NAMALWA (cell line): Measurements from ENCODE around the gene ZCCHC8.
"Not testable (repeated sequence)": the region's sequence is repeated elsewhere in the genome, so short reads cannot be mapped to it uniquely, and the experiment has no call there.

ENCODE experiments used
- DNase-seq: peaks from one replicate; pipeline ENCODE4 v3.0.0-alpha.2; 2015; ENCODE audit warnings: low spot score

Gene ZCCHC8

DNA sequence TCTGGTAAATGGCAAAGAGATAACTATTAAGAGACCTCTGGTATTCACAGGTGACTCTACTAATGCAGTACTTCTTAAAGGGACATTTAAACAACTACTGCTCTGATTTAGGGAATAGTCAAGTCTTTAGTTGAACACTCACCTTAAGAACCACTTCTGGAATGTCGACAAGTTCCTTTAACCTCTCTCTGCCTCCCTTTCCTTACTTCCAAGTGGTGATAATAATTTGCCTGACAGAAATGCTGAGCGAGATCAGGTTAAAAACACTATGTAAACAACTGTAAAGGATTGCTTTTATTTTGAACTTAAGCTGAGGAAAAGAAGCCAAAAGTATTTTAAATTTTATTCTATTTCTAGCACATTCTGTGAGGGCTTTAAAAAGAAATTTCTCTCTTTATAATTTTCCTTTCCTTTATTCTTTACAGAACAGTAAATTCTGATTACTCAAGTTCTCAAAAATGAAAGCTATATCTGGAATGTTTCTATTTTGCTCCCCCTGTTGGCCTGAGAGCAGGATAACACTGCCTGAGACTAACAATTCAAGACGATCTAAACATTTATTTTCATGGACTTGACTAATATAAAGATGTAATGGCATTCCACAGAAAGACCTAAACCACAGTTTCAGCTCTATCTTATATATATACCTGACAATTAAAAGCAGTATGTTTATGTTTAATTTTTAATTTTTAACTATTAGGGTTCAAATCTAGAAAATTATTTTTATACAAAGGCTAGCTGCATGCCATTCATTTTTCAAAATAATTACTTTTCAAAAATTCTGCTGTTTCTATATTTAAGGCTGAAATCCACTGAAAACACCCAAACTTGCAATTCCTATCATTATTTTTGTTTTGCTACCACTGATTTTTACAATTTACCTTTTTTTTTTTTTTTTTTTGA, 29.2 kb downstream of the ZCCHC8 start:
- peak; percentile 76 for DNase-seq

DNA sequence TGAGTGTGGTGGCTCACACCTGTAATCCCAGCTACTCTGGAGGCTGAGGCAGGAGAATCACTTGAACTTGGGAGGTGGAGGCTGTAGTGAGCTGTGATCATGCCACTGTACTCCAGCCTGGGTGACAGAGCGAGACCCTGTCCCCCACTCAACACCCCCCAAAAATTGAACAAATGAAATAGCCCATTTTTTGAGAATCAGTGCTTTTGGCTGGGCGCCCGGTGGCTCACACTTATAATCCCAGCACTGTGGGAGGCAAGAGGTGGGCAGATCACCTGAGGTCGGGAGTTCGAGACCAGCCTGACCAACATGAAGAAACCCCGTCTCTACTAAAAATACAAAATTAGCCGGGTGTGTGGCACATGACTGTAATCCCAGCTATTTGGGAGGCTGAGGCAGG, 30.2 kb downstream of the ZCCHC8 start:
- not testable (repeated sequence) for DNase-seq

DNA sequence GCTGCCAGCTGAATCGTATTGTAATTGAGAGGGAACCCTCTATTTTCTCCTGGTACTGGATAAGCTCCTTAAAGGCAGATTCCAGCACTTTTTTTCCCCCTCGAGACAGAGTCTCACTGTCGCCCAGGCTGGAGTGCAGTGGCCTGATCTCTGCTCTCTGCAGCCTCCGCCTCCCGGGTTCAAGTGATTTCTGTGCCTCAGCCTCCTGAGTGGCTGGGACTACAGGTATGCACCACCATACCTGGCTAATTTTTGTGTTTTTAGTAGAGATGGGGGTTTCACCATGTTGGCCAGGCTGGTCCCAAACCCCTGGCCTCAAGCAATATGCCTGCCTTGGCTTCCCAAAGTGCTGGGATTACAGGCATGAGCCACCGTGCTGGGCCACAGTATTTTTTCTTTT, 30.9 kb downstream of the ZCCHC8 start:
- DNase-seq: not testable (repeated sequence)

DNA sequence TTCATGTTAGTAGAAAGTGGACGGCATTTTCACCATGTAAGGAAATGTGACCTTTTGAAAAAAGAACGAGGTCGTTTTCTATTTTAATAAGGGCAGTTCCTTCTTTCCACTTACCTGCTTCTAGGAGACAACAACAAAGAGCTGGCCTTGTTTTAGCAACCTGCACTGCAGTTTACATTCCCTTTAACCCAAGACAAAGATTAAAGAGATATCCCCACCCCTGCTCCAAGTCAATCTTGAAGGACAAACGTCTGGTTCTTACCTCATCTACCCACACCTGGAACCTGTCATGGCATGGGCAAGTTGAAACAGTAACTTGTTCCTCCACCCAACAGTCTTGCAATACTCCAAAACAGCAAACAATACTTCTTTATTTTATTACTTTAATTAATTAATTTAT, 32.7 kb downstream of the ZCCHC8 start:
- no peak for DNase-seq

DNA sequence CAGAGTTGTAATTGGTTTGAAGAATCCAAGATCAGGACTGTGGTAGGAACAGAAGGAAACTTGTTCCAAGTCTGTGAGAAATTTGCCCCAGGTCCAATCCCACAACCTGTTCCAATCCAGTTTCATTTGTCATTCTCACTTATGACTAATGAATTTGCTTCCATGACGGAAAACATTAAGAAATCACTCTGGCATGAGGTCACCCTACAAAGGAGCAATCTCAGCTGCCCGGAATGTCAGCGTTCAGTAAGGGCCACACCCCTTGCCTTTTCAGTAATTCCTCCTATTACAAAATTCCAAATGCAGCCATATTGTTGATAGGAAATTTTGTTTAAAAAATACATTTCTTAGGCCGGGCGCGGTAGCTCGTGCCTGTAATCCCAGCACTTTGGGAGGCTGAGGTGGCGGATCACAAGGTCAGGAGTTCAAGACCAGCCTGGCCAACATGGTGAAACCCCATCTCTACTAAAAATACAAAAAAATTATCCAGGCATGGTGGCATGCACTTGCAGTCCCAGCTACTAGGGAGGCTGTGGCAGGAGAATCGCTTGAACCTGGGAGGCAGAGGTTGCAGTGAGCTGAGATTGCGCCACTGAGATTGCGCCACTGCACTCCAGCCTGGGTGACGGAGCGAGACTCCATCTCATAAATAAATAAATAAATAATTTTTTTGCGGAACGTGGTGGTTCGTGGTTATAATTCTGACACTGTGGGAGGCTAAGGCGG, 36.3 kb downstream of the ZCCHC8 start:
- DNase-seq: not testable (repeated sequence)

DNA sequence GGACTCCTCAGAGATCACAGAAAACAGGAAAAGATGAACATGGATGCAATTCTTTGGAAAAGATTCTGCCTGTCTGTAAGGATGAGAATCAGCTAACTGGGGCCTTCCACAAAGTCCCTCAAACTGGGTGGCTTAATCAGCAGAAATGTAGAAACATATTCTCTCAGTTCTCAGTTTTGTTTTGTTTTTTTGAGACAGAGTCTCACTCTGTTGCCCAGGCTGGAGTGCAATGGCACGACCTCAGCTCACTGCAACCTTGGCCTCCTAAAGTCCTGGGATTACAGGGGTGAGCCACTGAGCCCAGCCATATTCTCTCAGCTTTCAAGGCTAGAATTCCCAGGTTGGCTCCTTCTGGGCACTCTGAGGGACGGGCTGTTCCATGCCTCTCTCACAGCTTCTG, 40.1 kb downstream of the ZCCHC8 start:
- no peak for DNase-seq

DNA sequence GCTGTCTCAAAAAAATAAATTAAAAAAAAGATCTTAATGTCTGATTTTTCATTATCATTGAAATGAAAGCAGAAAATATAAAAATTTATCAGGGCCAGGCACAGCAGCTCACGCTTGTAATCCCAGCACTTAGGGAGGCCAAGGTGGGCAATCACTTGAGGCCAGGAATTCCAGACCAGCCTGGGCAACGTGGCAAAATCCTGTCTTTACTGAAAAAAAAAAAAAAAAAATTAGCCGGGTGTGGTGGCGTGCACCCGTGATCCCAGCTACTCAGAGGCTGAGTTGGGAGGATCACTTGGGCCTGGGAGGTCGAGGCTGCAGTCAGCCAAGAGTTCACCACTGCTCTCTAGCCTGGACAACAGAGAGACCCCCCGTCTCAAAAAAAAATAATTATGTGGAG, 40.7 kb downstream of the ZCCHC8 start:
- DNase-seq: no peak

DNA sequence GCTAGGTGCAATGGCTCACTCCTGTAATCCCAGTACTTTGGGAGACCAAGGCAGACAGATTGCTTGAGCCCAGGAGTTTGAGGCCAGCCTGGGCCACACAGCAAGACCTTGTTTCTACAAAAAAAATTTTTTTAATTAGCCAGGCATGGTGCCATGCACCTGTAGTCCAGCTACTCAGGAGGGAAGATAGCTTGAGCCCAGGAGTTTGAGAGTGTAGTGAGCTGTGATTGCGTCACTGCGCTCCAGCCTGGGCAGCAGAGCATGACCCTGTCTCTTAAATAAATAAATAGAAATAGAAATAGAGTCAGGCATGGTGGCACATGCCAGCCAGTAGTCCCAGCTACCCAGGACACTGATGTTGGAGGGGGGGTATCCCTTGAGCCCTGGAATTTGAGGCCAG, 41.5 kb downstream of the ZCCHC8 start:
- no peak for DNase-seq

DNA sequence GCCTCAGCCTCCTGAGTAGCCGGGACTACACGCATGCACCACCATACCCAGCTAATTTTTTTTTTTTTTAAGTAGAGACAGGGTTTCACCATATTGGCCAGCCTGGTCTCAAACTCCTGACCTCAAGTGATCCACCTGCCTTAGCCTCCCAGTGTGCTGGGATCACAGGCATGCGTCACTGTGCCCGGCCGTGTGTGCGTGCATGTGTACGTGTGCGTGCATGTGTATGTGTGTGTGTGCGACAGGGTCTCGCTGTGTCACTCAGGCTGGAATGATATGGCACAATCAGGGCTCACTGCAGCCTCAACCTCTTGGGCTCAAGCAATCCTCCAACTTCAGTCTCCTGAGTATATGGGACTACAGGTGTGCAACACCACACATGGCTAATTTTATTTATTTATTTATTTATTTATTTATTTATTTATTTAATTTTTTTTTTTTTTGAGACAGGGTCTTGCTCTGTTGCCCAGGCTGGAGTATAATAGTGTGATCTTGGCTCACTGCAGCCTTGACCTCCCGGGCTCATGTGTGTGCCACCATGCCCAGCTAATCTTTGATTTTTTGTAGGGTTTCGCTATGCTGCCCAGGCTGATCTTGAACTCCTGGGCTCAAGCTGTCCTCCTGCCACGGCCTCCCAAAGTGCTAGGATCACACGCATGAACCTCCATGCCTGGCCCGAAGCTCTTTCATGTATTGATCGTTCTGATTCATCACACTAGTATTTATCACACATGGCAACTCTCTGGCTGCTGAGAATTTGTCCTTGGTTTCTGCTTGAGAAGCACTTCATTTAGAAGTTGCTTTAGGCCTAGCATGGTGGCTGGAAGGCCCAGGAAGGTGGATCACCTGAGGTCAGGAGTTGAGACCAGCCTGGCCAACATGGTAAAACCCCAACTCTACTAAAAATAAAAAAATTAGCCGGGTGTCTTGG, 42.4 kb downstream of the ZCCHC8 start:
- no peak for DNase-seq

DNA sequence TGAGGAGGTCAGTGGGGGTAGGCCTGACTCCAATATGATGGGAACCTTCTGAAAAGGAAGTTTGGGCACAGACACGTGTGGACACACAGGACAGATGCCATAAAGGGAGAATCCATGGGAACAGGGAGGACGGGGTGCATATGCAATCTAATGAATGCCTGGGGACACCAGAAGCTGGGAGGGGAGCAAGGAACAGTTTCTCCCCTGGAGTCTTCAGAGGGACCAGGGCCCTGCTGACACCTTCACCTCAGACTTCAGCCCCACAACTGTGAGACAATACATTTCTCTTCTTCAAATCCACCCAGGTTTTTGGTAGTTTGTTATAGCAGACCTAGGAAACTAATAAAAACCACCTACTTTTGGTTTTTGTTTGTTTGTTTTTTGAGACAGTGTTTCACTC, 43.1 kb downstream of the ZCCHC8 start:
- DNase-seq: no peak

DNA sequence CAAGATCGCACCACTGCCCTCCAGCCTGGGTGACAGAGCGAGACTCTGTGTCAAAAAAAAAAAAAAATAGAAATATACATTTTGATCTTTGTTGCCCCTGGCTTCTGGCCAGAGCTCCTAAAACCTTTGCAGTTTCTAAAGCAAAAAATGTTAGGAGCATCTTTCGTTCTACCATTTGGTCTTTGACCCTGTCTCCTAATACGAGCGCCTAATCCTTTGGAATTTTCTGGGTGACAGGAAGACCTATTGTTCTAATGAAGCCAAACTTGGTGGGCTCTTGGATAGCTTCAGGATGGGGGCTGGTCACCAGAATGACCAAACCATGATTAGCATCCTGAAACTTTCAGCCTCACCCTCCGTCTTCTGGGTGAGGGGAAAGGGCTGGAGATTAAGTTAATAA, 46.0 kb downstream of the ZCCHC8 start:
- DNase-seq: no peak

DNA sequence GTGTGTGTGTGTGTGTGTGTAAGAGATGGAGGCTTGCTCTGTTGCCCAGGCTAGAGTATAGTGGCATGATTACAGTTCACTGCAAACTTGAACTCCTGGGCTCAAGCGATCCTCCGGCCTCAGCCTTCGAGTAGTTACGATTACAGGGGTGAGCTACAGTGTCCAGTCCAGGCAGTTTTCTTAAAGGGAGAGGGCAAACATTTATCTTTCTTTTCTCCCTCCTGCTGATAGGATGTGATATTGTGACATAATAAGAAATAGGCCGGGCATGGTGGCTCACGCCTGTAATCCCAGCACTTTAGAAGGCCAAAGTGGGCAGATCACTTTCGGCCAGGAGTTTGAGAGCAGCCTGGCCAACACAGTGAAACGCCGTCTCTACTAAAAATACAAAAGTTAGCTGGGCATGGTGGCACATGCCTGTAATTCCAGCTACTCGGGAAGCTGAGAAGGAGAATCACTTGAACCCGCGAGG, 46.4 kb downstream of the ZCCHC8 start:
- DNase-seq: no peak

DNA sequence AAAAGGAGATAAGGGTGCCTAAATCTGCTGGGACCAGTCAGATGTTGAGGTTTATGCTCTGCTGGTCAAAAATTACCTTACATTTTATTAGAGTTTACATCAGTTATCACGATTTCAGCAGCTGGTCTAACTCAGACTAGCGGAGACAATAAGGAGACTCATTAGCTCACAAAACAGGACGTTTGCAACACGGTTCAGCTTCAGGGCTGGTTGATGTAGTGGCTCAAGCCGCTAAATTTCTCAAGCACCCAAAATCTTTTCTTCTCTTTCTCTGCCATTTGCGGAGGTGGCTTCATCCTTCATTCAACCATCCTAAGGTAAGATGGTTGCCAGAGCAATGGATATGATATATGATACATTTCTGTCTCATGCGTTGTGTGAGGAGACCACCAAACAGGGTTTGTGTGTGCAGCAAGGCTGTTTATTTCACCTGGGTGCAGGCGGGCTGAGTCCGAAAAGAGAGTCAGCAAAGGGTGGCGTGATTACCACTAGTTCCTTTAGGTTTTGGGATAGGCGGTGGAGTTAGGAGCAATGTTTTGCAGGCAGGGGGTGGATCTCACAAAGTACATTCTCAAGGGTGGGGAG, 47.9 kb downstream of the ZCCHC8 start:
- DNase-seq: no peak

DNA sequence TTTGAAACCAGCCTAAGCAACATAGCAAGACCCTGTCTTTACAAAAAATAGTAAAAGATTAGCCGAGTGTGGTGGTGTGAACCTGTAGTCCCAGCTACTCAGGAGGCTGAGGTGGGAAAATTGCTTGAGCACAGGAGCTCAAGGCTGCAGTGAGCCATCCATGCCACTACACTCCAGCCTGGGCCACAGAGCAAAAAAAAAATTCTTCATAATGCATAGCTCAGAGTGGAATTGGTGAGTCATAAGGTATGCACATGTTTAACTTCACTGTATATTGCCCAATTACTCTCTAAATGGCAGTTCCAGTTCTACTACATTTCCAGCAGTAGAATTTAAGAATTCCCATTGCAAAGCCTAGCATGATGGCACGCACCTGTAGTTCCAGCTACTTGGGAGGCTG, 51.4 kb downstream of the ZCCHC8 start:
- DNase-seq: no peak

DNA sequence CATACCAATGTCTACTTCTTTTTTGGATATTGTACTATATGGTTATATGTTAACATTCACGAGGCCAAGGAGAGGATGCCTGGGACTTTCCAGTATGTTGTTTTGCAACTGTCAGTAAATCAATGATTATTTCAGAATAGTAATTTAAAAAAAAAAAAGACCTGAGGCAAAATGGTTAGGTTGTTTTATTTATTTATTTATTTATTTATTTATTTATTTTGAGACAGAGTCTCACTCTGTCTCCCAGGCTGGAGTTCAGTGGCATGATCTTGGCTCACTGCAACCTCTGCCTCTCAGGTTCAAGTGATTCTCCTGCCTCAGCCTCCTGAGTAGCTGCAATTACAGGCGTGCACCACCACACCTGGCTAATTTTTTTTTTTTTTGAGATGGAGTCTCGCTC, 52.9 kb downstream of the ZCCHC8 start:
- not testable (repeated sequence) for DNase-seq

DNA sequence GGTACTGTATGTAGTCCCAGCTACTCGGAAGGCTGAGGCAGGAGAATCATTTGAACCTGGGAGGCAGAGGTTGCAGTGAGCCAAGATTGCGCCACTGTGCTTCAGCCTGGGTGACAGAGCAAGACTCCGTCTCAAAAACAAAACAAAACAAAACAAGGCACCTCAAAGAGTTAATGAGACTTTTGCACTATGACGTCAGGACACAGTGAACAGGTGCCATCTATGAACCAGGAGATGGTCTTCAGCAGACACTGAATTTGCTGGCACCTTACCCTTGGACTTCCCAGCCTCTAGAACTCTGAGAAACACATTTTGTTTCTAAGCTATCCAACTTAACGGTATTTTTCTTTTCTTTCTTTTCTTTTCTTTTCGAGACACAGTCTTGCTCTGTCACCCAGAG, 54.3 kb downstream of the ZCCHC8 start:
- not testable (repeated sequence) for DNase-seq

DNA sequence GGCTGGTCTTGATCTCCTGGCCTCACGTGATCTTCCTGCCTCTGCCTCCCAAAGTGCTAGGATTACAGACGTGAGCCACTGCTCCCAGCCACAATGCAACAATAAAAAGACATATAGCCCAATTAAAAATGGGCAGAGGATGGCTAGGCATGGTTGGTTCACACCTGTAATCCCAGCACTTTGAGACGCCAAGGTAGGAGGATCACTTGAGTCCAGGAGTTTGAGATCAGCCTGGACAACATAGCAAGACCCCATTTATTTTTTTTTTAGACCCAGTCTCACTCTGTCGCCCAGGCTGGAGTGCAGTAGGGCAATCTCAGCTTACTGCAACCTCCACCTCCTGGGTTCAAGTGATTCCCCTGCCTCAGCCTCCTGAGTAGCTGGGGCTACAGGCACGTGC, 56.7 kb downstream of the ZCCHC8 start:
- not testable (repeated sequence) for DNase-seq

DNA sequence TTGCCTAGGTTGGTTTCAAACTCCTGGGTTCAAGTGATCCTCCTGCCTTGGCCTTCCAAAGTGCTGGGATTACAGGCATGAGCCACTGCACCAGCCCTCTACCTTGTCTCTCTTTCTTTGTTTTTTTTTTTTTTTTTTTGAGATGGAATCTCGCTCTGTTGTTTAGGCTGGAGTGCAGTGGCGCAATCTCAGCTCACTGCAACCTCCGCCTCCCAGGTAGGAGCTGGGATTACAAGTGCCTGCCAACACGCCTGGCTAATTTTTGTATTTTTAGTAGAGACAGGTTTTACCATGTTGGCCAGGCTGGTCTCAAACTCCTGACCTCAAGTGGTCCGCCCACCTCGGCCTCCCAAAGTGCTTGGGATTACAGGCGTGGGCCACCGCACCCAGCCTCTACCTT, 61.9 kb downstream of the ZCCHC8 start:
- DNase-seq: not testable (repeated sequence)

DNA sequence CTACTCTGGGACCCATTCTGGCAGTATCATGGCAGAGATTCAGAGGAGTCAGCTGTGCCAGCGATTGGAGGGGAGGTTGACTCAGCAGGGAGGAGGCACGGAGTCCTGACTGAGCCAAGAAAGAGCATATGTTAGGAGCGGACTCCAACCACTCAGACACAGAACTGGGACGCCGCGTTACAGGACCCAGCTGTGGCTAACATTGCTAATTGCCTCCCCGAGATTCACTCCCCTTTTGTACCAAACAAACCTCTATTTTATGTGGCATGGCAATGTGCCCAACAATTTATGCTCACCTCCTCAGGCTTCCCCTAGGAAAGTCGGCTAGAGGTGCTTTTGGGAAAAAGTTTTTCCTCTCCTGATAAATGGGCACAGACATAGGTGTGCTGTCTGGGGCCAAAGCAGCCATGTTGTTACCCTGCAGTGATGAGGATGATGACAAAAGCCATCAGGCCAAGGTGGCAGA, 63.0 kb downstream of the ZCCHC8 start:
- DNase-seq: no peak

DNA sequence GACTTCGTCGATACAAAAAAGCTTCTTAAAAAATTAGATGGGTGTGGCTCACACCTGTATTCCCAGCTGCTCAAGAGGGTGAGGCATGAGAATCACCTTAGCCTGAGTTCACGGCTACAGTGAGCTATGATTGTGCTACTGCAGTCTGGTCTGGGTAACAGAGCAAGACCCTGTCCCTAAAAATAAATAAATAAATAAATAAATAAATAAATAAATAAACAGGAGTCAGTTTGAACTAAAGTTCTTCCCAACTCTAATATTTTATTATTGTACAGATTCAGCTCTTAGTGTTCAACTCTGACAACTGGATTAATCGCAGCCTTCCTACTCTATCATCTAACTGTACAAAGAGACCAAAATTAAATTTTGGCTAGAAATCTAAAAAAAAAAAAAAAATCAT, 65.5 kb downstream of the ZCCHC8 start:
- DNase-seq: no peak

DNA sequence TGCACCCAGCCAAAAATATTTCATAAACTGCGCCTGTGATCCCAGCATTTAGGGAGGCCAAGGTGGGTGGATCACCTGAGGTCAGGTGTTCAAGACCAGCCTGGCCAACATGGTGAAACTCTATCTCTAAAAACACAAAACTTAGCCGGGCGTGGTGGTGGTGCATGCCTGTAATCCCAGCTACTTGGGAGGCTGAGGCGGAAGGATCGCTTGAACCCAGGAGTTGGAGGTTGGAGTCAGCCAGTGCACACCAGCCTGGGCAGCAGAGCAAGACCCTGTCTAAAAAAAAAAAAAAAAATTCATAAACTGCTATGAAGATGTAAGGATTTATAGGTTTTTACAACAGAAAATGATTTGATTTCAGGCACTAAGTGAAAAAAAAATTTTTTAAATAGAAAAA, 71.7 kb downstream of the ZCCHC8 start:
- DNase-seq: not testable (repeated sequence)

DNA sequence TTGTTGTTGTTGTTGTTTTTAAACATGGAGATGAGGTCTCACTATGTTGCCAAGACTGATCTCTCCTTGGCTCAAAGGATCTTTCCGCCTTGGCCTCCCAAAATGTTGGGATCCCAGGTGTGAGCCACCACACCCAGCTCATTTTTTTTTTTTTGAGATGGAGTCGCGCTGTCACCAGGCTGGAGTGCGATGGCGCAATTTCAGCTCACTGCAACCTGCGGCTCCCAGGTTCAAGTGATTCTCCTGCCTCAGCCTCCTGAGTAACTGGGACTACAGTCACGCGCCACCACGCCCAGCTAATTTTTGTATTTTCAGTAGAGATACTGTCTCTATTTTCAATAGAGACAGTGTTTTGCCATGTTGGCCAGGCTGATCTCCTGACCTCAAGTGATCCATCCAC, 73.3 kb downstream of the ZCCHC8 start:
- no peak for DNase-seq
